ENCODE data around the gene ARHGEF37. TPM values are rescaled to one million over a fixed set of nuclear protein-coding genes. Genes with fewer than 3 reads are reported as not detected.
A peak's percentile ranks its signal among the peaks of the same experiment; 100 is the strongest.

ARHGEF37 gene
- total and polyA plus RNA-seq, 9 of the 15 experiments (the other 6 are each of a cell fraction or from before 2014, with no cell fraction given), result 0.01 to 0.27 (median 0.05) TPM

GRCh38 chr5:149632311-149633251 is 51.3 kb downstream of the ARHGEF37 start (continued):
- TF ChIP-seq AFF1 (IDR thresholded peaks at IDR 0.05; ENCODE audit: low read depth in 1 of 2, partially characterized antibody in 2 of 2) (no peak), ZEB2 (IDR thresholded peaks at IDR 0.05) (peak; percentile 91), TCF3 (CRISPR knock-in tag; IDR thresholded peaks at IDR 0.05) (peak; percentile 63), RAD21 (CRISPR knock-in tag; conservative IDR thresholded peaks at IDR 0.05 in 1 of 2, IDR thresholded peaks at IDR 0.05 in 1 of 2) (no peak), CREB3L1 (IDR thresholded peaks at IDR 0.05; ENCODE audit: borderline replicate concordance, low read depth) (peak; percentile 62; the same call in 1 of the 2 replicates), MED1 (CRISPR knock-in tag; IDR thresholded peaks at IDR 0.05; ENCODE audit: borderline replicate concordance) (no peak), U2AF2 (optimal IDR thresholded peaks at IDR 0.05; ENCODE audit: low read depth, low read length) (no peak), YY1 (IDR thresholded peaks at IDR 0.05; ENCODE audit: borderline replicate concordance in 1 of 3, control insufficient read depth in 1 of 3, extremely low read depth in 1 of 3, insufficient read depth in 3 of 3, insufficient read length in 1 of 3, insufficient replicate concordance in 2 of 3, low read depth in 1 of 3, low read length in 2 of 3) (no peak), NR1H2 (CRISPR knock-in tag; IDR thresholded peaks at IDR 0.05) (no peak), ZNF263 (CRISPR knock-in tag; IDR thresholded peaks at IDR 0.05; ENCODE audit: borderline replicate concordance) (no peak), HIVEP1 (CRISPR knock-in tag; IDR thresholded peaks at IDR 0.05) (no peak), HBP1 (CRISPR knock-in tag; IDR thresholded peaks at IDR 0.05) (peak; percentile 51; the same call in 1 of the 2 replicates), ZNF668 (CRISPR knock-in tag; IDR thresholded peaks at IDR 0.05) (no peak), UBTF (IDR thresholded peaks at IDR 0.05; ENCODE audit: borderline replicate concordance in 1 of 2, low read depth in 2 of 2, low read length in 2 of 2) (no peak)

Data from K562 (cell line).